SK-N-SH (cell line): ENCODE results near the gene TSPAN14. TPM values are rescaled to one million over a fixed set of nuclear protein-coding genes. Genes with fewer than 3 reads are reported as not detected.
A peak's percentile ranks its signal among the peaks of the same experiment; 100 is the strongest.

Source experiments
- CTCF ChIA-PET: fragments of 300-600, 350-600 bp; formaldehyde crosslinking; extraction: SDS; loops from one replicate; lab custom pipeline; 2021; lab: Yijun Ruan, JAX
- POLR2A ChIA-PET: fragments of 350-600 bp; sonication (Branson Sonifier 250); formaldehyde crosslinking; extraction: SDS; loops from one replicate; lab custom pipeline; 2020; ENCODE audit warnings: antibody characterized with exemption, inconsistent platforms; lab: Yijun Ruan, JAX
- DNase-seq: peaks from one replicate; pipeline ENCODE4 v3.0.0; 2012
- H2AFZ ChIP-seq: fragments of 200-600 bp; sonication (generic); 2 replicates; pipeline ENCODE4 v1.8.1; 2016; ENCODE audit warnings: antibody characterized with exemption, mild to moderate bottlenecking, low read depth
- H3F3A ChIP-seq: fragments of 200-600 bp; sonication (generic); replicated peaks from 2 replicates; pipeline ENCODE3; 2016; ENCODE audit warnings: antibody characterized with exemption, mild to moderate bottlenecking; ENCODE audit not compliant: insufficient read depth
- H3K27ac ChIP-seq, 2 experiments: fragments of 200-500 bp in 1 of 2; fragments of 200-600 bp in 1 of 2; sonication (Bioruptor generic) in 1 of 2; sonication (generic), shearing (Covaris generic) in 1 of 2; 2 replicates each; pipeline versions ENCODE4 v1.5.1 to v1.6.1; 2014 to 2016; ENCODE audit warnings: low read depth in 2 of 2, inconsistent platforms in 1 of 2, low read length in 1 of 2, mild to moderate bottlenecking in 1 of 2, mixed read lengths in 1 of 2
- H3K27me3 ChIP-seq: fragments of 200-600 bp; sonication (generic), shearing (Covaris generic); 2 replicates; pipeline ENCODE4 v1.6.1; 2016; ENCODE audit warnings: mixed run types; ENCODE audit not compliant: insufficient read depth
- H3K36me3 ChIP-seq, 2 experiments: fragments of 200-500 bp in 1 of 2; fragments of 200-600 bp in 1 of 2; sonication (Bioruptor generic) in 1 of 2; sonication (generic) in 1 of 2; replicated peaks in 1 of 2; 2 replicates each; pipeline versions ENCODE3 to v1.5.1; 2014 to 2016; ENCODE audit warnings: low read length in 1 of 2, mild to moderate bottlenecking in 1 of 2; ENCODE audit not compliant: insufficient read depth in 2 of 2, control insufficient read depth in 1 of 2
- H3K4me1 ChIP-seq, 2 experiments: fragments of 200-500 bp in 1 of 2; fragments of 200-600 bp in 1 of 2; sonication (Bioruptor generic) in 1 of 2; sonication (generic), shearing (Covaris generic) in 1 of 2; 2 replicates each; pipeline versions ENCODE4 v1.5.1 to v1.6.1; 2014 to 2016; ENCODE audit warnings: low read depth in 1 of 2, low read length in 1 of 2, mixed run types in 1 of 2; ENCODE audit not compliant: insufficient read depth in 2 of 2, control insufficient read depth in 1 of 2
- H3K4me2 ChIP-seq: fragments of 200-600 bp; sonication (generic), shearing (Covaris generic); 2 replicates; pipeline ENCODE4 v1.6.1; 2017; ENCODE audit warnings: mixed run types
- H3K4me3 ChIP-seq, 2 experiments: fragments of 200-500 bp in 1 of 2; fragments of 200-600 bp in 1 of 2; sonication (Bioruptor generic) in 1 of 2; sonication (generic), shearing (Covaris generic) in 1 of 2; 2 replicates each; pipeline versions ENCODE4 v1.5.1 to v1.8.1; 2014 to 2016; ENCODE audit warnings: low read depth in 2 of 2, inconsistent platforms in 1 of 2, low read length in 1 of 2, mild to moderate bottlenecking in 1 of 2, mixed read lengths in 1 of 2, moderate library complexity in 1 of 2
- H3K79me2 ChIP-seq: fragments of 200-600 bp; sonication (generic); 2 replicates; pipeline ENCODE4 v1.8.1; 2017; ENCODE audit warnings: mild to moderate bottlenecking; ENCODE audit not compliant: insufficient read depth
- H3K9ac ChIP-seq: fragments of 200-600 bp; sonication (generic); 2 replicates; pipeline ENCODE4 v1.6.1; 2017; ENCODE audit warnings: mixed run types
- H3K9me2 ChIP-seq: fragments of 200-600 bp; sonication (generic); 2 replicates; pipeline ENCODE4 v1.6.1; 2017; ENCODE audit warnings: mixed run types
- H3K9me3 ChIP-seq: fragments of 200-600 bp; sonication (generic); 2 replicates; pipeline ENCODE4 v1.6.1; 2017; ENCODE audit warnings: mixed run types, mild to moderate bottlenecking, moderate library complexity
- H4K20me1 ChIP-seq: fragments of 200-600 bp; sonication (generic); 2 replicates; pipeline ENCODE4 v1.6.1; 2017; ENCODE audit warnings: mild to moderate bottlenecking, mixed run types; ENCODE audit not compliant: insufficient read depth
- CHD2 ChIP-seq: fragments of 150-350 bp; IDR thresholded peaks from 2 replicates; pipeline ENCODE4 v1.6.1; 2018; ENCODE audit warnings: low read length; ENCODE audit not compliant: partially characterized antibody
- ELF1 ChIP-seq: IDR thresholded peaks from 2 replicates; pipeline ENCODE4 v1.4.0; 2012
- EP300 ChIP-seq, 2 experiments: IDR thresholded peaks; 2 replicates each; pipeline versions ENCODE4 v1.4.0 to v1.6.1; 2012; ENCODE audit warnings: borderline replicate concordance in 1 of 2, low read depth in 1 of 2, low read length in 1 of 2
- FOSL2 ChIP-seq: IDR thresholded peaks from 2 replicates; pipeline ENCODE4 v1.4.0; 2012; ENCODE audit warnings: low read depth, mild to moderate bottlenecking, moderate library complexity, borderline replicate concordance
- FOXJ3 ChIP-seq: sonication (generic); formaldehyde crosslinking; IDR thresholded peaks from 2 replicates; pipeline ENCODE4 v1.5.1; 2020; ENCODE audit warnings: mild to moderate bottlenecking, missing genetic modification reagents
- FOXM1 ChIP-seq: IDR thresholded peaks from 2 replicates; pipeline ENCODE4 v1.4.0; 2012; ENCODE audit warnings: low read depth, mild to moderate bottlenecking
- IRF3 ChIP-seq: fragments of 150-350 bp; IDR thresholded peaks from 2 replicates; pipeline ENCODE4 v1.6.1; 2016; ENCODE audit warnings: mild to moderate bottlenecking, low read depth, low read length
- JUND ChIP-seq: IDR thresholded peaks from 2 replicates; pipeline ENCODE4 v1.4.0; 2012
- MXI1 ChIP-seq: IDR thresholded peaks from 2 replicates; pipeline ENCODE4 v1.6.1; 2012; ENCODE audit warnings: mild to moderate bottlenecking, low read depth, low read length, improper control_type of control experiment
- NRF1 ChIP-seq: IDR thresholded peaks from 2 replicates; pipeline ENCODE4 v1.6.1; 2012; ENCODE audit warnings: low read depth, mild to moderate bottlenecking, low read length
- PBX3 ChIP-seq: IDR thresholded peaks from 2 replicates; pipeline ENCODE4; 2012
- RAD21 ChIP-seq: IDR thresholded peaks from 2 replicates; pipeline ENCODE4 v1.6.1; 2012; ENCODE audit warnings: mild to moderate bottlenecking, low read length
- RCOR1 ChIP-seq: fragments of 150-350 bp; IDR thresholded peaks from 2 replicates; pipeline ENCODE4 v1.6.1; 2017; ENCODE audit warnings: antibody characterized with exemption, low read length
- REST ChIP-seq: IDR thresholded peaks from 2 replicates; pipeline ENCODE4 v1.6.1; 2012; ENCODE audit warnings: mild to moderate bottlenecking, low read depth, low read length, moderate library complexity
- RFX5 ChIP-seq: IDR thresholded peaks from 2 replicates; pipeline ENCODE4 v1.6.1; 2012; ENCODE audit warnings: mild to moderate bottlenecking, improper control_type of control experiment, low read length
- RXRA ChIP-seq: IDR thresholded peaks from 2 replicates; pipeline ENCODE4 v1.4.0; 2012; ENCODE audit warnings: low read depth, mild to moderate bottlenecking, borderline replicate concordance
- SMC3 ChIP-seq: IDR thresholded peaks from 2 replicates; pipeline ENCODE4 v1.6.1; 2012; ENCODE audit warnings: low read depth, low read length, improper control_type of control experiment
- TAF1 ChIP-seq: IDR thresholded peaks from 2 replicates; pipeline ENCODE4 v1.6.1; 2012; ENCODE audit warnings: low read depth, mild to moderate bottlenecking, low read length, moderate library complexity, borderline replicate concordance
- TEAD4 ChIP-seq: IDR thresholded peaks from 2 replicates; pipeline ENCODE4 v1.4.0; 2012; ENCODE audit warnings: mild to moderate bottlenecking, borderline replicate concordance; ENCODE audit not compliant: insufficient read depth
- USF1 ChIP-seq: IDR thresholded peaks from 2 replicates; pipeline ENCODE4 v1.4.0; 2012; ENCODE audit warnings: low read depth, borderline replicate concordance
- USF2 ChIP-seq: fragments of 150-350 bp; IDR thresholded peaks from 2 replicates; pipeline ENCODE4 v1.6.1; 2017; ENCODE audit warnings: antibody characterized with exemption, low read length, low read depth, borderline replicate concordance
- YY1 ChIP-seq: IDR thresholded peaks from 2 replicates; pipeline ENCODE4 v1.4.0; 2012; ENCODE audit warnings: low read depth, mild to moderate bottlenecking
- WGBS: methylation state at CpG from one replicate; pipeline ENCODE4 v1.1.6; 2017; ENCODE audit warnings: low lambda C conversion rate; 5-methylcytosine and 5-hydroxymethylcytosine counted together
- polyA plus RNA-seq, 3 experiments: library from polyadenylated mRNA; depleted of rRNA; stranded (reverse); fragments of >200 nt; gene quantifications; 2 replicates each; pipeline ENCODE4 v1.2.3, GENCODE V29; 2012

Gene TSPAN14
- polyA plus RNA-seq, 1 of the 3 experiments (the other 2 are of a cell fraction): 78.1 TPM

GRCh38 chr10:80509403-80510161 is 55.5 kb downstream of the TSPAN14 start (continued):
- no peak for TF ChIP-seq PBX3
- no peak for TF ChIP-seq IRF3
- TF ChIP-seq EP300 (IDR thresholded peaks at IDR 0.05; ENCODE audit: borderline replicate concordance in 1 of 2, low read depth in 1 of 2, low read length in 1 of 2): peak in 1 of 2 experiments; percentile 53; a peak in 1 of 4 replicates
- TF ChIP-seq CHD2: no peak
- TF ChIP-seq TEAD4: no peak; the same call in 1 of the 2 replicates
- TF ChIP-seq YY1: no peak
- TF ChIP-seq USF2: no peak
- peak; percentile 89 for TF ChIP-seq FOSL2
- TF ChIP-seq FOXM1: no peak
- peak; percentile 47; the same call in 1 of the 2 replicates for TF ChIP-seq REST
- no peak for TF ChIP-seq RCOR1

GRCh38 chr10:80512031-80512526 is 58.0 kb downstream of the TSPAN14 start:
- H3F3A ChIP-seq: peaks cover 6% of the 10 kb centered on the region
- H3K4me1 ChIP-seq: peaks cover 3 to 28% of the 10 kb centered on the region in 2 experiments; a peak in 3 of 4 replicates
- H3K4me2 ChIP-seq: no peak overlapping the region
- DNase-seq: no peak
- ChIA-PET CTCF (interaction anchor here (0.6 to 21.2 kb wide), 4 partner anchors 54 to 134 kb away, joined by 3 to 602 read pairs (median 9); partner anchors contain the start of gene TSPAN14), POLR2A (no interaction called here)
- peaks cover 34% of the 10 kb centered on the region; the same call in 1 of the 2 replicates for H3K79me2 ChIP-seq
- H3K9me3 ChIP-seq: no peaks in the 10 kb centered on the region
- peaks cover 35 to 39% of the 10 kb centered on the region in 2 experiments for H3K36me3 ChIP-seq
- no peak overlapping the region for H2AFZ ChIP-seq
- 96% methylated on average over 8 of the region's 10 CpGs for WGBS
- H3K9ac ChIP-seq: no peak overlapping the region
- H3K4me3 ChIP-seq: no peak overlapping the region
- H3K27me3 ChIP-seq: no peaks in the 10 kb centered on the region
- H4K20me1 ChIP-seq: no peaks in the 10 kb centered on the region
- no peak overlapping the region for H3K27ac ChIP-seq
- H3K9me2 ChIP-seq: no peaks in the 10 kb centered on the region
- TF ChIP-seq JUND: no peak
- no peak for TF ChIP-seq RFX5
- TF ChIP-seq TAF1: no peak
- TF ChIP-seq RCOR1: no peak
- TF ChIP-seq RXRA: no peak
- TF ChIP-seq MXI1: no peak
- no peak for TF ChIP-seq PBX3
- no peak for TF ChIP-seq USF1
- no peak for TF ChIP-seq SMC3
- TF ChIP-seq NRF1: no peak
- no peak for TF ChIP-seq ELF1
- TF ChIP-seq FOXJ3: no peak
- TF ChIP-seq RAD21: no peak
- no peak for TF ChIP-seq CHD2
- TF ChIP-seq YY1: no peak
